ENCODE data around the gene CRTC3.

DNA sequence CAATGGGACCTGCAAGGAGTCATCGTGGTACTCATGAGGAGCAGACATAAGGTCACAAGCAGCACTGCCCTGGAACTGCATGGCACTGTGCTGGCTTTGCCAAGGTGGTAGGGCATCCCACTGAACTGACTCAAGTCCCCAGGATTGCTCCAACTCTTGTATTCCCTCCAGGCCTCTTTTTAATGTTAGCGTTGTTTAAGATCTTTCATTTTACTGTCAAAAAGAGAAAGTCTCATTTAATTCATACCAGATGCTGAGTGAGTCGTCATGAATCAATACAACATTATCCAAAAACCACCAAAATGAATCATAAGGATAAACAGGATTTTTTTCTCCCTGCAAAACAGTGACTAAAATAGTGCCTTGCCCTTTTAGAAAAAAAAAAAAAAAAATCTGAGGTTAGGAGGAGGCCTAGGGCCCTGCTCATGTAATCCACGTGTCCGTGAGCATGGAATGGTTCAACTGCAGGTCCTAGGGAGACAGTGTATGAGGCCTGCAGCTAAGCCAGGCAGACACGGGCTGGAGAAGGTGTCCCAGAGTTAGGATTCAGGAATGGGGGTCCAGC, 150.7 kb downstream of the CRTC3 start:
- TF ChIP-seq, protein P1, sequence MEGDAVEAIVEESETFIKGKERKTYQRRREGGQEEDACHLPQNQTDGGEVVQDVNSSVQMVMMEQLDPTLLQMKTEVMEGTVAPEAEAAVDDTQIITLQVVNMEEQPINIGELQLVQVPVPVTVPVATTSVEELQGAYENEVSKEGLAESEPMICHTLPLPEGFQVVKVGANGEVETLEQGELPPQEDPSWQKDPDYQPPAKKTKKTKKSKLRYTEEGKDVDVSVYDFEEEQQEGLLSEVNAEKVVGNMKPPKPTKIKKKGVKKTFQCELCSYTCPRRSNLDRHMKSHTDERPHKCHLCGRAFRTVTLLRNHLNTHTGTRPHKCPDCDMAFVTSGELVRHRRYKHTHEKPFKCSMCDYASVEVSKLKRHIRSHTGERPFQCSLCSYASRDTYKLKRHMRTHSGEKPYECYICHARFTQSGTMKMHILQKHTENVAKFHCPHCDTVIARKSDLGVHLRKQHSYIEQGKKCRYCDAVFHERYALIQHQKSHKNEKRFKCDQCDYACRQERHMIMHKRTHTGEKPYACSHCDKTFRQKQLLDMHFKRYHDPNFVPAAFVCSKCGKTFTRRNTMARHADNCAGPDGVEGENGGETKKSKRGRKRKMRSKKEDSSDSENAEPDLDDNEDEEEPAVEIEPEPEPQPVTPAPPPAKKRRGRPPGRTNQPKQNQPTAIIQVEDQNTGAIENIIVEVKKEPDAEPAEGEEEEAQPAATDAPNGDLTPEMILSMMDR (IDR thresholded peaks at IDR 0.05) = no peak
- TF ChIP-seq POLR2A (IDR thresholded peaks at IDR 0.05) = no peak

Data from testis (tissue), 2 donors.